GM12878 (cell line): ENCODE data around the gene S100A8. TPM values are rescaled to one million over a fixed set of nuclear protein-coding genes. Genes with fewer than 3 reads are reported as not detected.

ENCODE experiments used
- ATAC-seq: fragments of 200-7000 bp; cut with Tn5 transposase; 3 replicates; pipeline ENCODE4 v1.9.1; 2020; ENCODE audit warnings: mild to moderate bottlenecking, moderate library complexity
- BruUV-seq: library from RNA; stranded (reverse); fragments of 400-500 nt; replicated peaks from 2 replicates; lab custom pipeline; 2021; lab: Mats Ljungman, UMichigan
- CTCF ChIA-PET: fragments of 300-600 bp; sonication (Branson Sonifier 250); formaldehyde crosslinking; extraction: SDS; loops from one replicate; lab custom pipeline; 2021; ENCODE audit warnings: inconsistent platforms; lab: Yijun Ruan, JAX
- POLR2A ChIA-PET: fragments of 350-600 bp; formaldehyde crosslinking; extraction: SDS; loops from one replicate; lab custom pipeline; 2021; ENCODE audit warnings: inconsistent platforms; lab: Charles Lee
- RAD21 ChIA-PET: fragments of 300-600 bp; sonication (Branson Sonifier 250); formaldehyde crosslinking; loops from one replicate; lab custom pipeline; 2023; ENCODE audit warnings: antibody characterized with exemption; ENCODE audit not compliant: unreplicated experiment; lab: Charles Lee
- SMC1A ChIA-PET: fragments of 300-600 bp; sonication (Branson Sonifier 250); formaldehyde crosslinking; loops from one replicate; lab custom pipeline; 2023; ENCODE audit not compliant: unreplicated experiment, uncharacterized antibody; lab: Charles Lee
- DNase-seq: peaks from one replicate; pipeline ENCODE4 v3.0.0-alpha.2; 2011; ENCODE audit warnings: low read depth, low spot score
- FAIRE-seq: peaks from 3 replicates; lab custom pipeline; 2011; peaks lifted over from hg19 to GRCh38; lab: Jason Lieb, UNC
- H2AFZ ChIP-seq: 2 replicates; pipeline ENCODE4 v1.6.0; 2011; ENCODE audit warnings: low read depth, low read length, control low read depth; ENCODE audit not compliant: control insufficient read depth
- H3K27ac ChIP-seq: 2 replicates; pipeline ENCODE4 v1.5.1; 2011; ENCODE audit warnings: control low read depth; ENCODE audit not compliant: control insufficient read depth, insufficient read depth
- H3K27me3 ChIP-seq, 2 experiments: replicated peaks in 1 of 2; 2 replicates each; pipeline versions ENCODE4 v1.6.0 to v1.6.1; 2011; ENCODE audit warnings: low read length in 1 of 2; ENCODE audit not compliant: control insufficient read depth in 2 of 2, insufficient read depth in 2 of 2
- H3K36me3 ChIP-seq, 2 experiments: 2 replicates each; pipeline ENCODE4 v1.5.1; 2011; ENCODE audit warnings: low read length in 1 of 2; ENCODE audit not compliant: control insufficient read depth in 2 of 2, insufficient read depth in 2 of 2
- H3K4me1 ChIP-seq: 2 replicates; pipeline ENCODE4 v1.6.1; 2011; ENCODE audit warnings: mild to moderate bottlenecking, low read length, moderate library complexity, mixed read lengths; ENCODE audit not compliant: control insufficient read depth, insufficient read depth
- H3K4me2 ChIP-seq: 2 replicates; pipeline ENCODE4 v1.6.0; 2011; ENCODE audit warnings: control low read depth; ENCODE audit not compliant: control insufficient read depth, insufficient read depth
- H3K4me3 ChIP-seq: fragments of 200-600 bp; sonication (generic); 2 replicates; pipeline ENCODE4 v1.5.1; 2016
- H3K79me2 ChIP-seq: 2 replicates; pipeline ENCODE4 v1.6.0; 2011; ENCODE audit warnings: low read length; ENCODE audit not compliant: control insufficient read depth, insufficient read depth
- H3K9ac ChIP-seq: 2 replicates; pipeline ENCODE4 v1.8.0; 2011; ENCODE audit warnings: low read length, control low read depth, mixed read lengths; ENCODE audit not compliant: control insufficient read depth, insufficient read depth
- H3K9me3 ChIP-seq: replicated peaks from 3 replicates; pipeline ENCODE4 v1.5.1; 2011; ENCODE audit warnings: mild to moderate bottlenecking, low read length; ENCODE audit not compliant: control insufficient read depth, insufficient read depth
- H4K20me1 ChIP-seq: 2 replicates; pipeline ENCODE4 v1.6.0; 2011; ENCODE audit not compliant: control insufficient read depth, insufficient read depth
- CUX1 ChIP-seq: IDR thresholded peaks from 2 replicates; pipeline ENCODE4 v1.6.1; 2012; ENCODE audit warnings: improper control_type of control experiment, low read depth, low read length; ENCODE audit not compliant: insufficient replicate concordance
- IRF3 ChIP-seq: fragments of 450-650 bp; IDR thresholded peaks from 2 replicates; pipeline ENCODE4 v1.6.1; 2014; ENCODE audit warnings: mild to moderate bottlenecking
- TAF1 ChIP-seq: IDR thresholded peaks from 2 replicates; pipeline ENCODE4 v1.6.1; 2011; ENCODE audit warnings: mild to moderate bottlenecking, low read depth, low read length, borderline replicate concordance
- TCF12 ChIP-seq: IDR thresholded peaks from 2 replicates; pipeline ENCODE4 v1.6.1; 2011; ENCODE audit warnings: low read depth, mild to moderate bottlenecking, low read length
- WGBS: methylation state at CpG from one replicate; pipeline ENCODE4 v1.1.6; 2016; ENCODE audit warnings: low lambda C conversion rate; ENCODE audit not compliant: insufficient replicate concordance, insufficient coverage; ENCODE audit errors: missing lambda C conversion rate; 5-methylcytosine and 5-hydroxymethylcytosine counted together
- in situ Hi-C: fragments of 300-500 bp; cut with MboI; formaldehyde crosslinking; loops from 9 replicates; pipeline ENCODE4 v1.14.3; 2018; ENCODE audit warnings: mixed read lengths
- intact Hi-C: fragments of 100-400 bp; cut with micrococcal nuclease; formaldehyde crosslinking; loops from one replicate; pipeline ENCODE4 v1.14.2; 2022; ENCODE audit not compliant: unreplicated experiment
- polyA plus RNA-seq, 11 experiments: library from polyadenylated mRNA; depleted of rRNA in 4 of 11; unstranded in 6 of 11; stranded (reverse) in 5 of 11; fragments of >200 nt; fragmentation: Nextera tagmentation in 4 of 11; fragmentation: Illumina TruSeq in 1 of 11; extraction: Ambion mirVana in 4 of 11; extraction: Trizol in 1 of 11; gene quantifications; 1 replicate in 1 of 11; 2 replicates in 10 of 11; pipeline versions ENCODE4 v1.2.1 to v1.2.3, GENCODE V29; 2011 to 2016; ENCODE audit warnings: inconsistent platforms in 2 of 11, missing spikeins in 2 of 11, low read depth in 1 of 11
- total RNA-seq, 4 experiments: library from RNA; depleted of rRNA in 3 of 4; stranded (reverse); fragments of >200 nt in 3 of 4; fragmentation: Illumina TruSeq in 1 of 4; extraction: Trizol in 1 of 4; gene quantifications; 2 replicates each; pipeline versions ENCODE4 v1.2.1 to v1.2.3, GENCODE V29; 2013 to 2021
- TF ChIP-seq, protein P1 (sequence below): IDR thresholded peaks from 2 replicates; pipeline ENCODE4 v1.6.1; 2012; ENCODE audit warnings: mild to moderate bottlenecking, low read depth, low read length

The S100A8 gene
- total and polyA plus RNA-seq, 10 of the 15 experiments (the other 5 are each of a cell fraction or from before 2014, with no cell fraction given) = 0.28 TPM; not detected in 9

DNA sequence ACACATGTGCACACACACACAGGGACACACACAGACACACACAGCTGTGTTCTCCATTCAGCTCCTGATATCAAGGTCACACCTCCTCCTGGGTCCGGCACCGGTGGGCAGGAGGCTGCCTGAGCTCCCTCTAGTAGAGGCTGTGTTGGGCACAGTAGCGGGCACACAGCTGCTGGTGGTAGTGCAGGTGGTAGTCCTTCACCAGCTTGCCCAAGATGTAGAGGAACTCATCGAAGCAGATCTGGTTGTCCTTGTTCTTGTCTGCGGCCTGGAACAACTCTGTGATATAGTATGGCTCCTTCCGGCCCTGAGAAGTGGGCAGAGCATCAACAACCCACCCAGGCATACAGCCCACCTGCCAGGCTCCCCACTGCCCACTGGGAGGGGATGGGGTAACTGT, 5.6 kb upstream of the S100A8 start (continued):
- no peak for TF ChIP-seq IRF3
- TF ChIP-seq TAF1 = no peak

GRCh38 chr1:153395776-153396175, 4.9 kb upstream of the S100A8 start:
- peaks cover 0 to 3% of the 10 kb centered on the region in 2 experiments; a peak in 3 of 4 replicates for H3K27me3 ChIP-seq
- H3K27ac ChIP-seq = no peak overlapping the region
- H3K4me2 ChIP-seq = no peak overlapping the region
- WGBS = 40% methylated on average over 6 of the region's 6 CpGs
- SMC1A ChIA-PET = no interaction called here
- no peak overlapping the region for H3K9ac ChIP-seq
- no peak for FAIRE-seq
- intact Hi-C loops (no loop called here), in situ Hi-C loops (no loop called here)
- no peak overlapping the region for H3K4me3 ChIP-seq
- TF ChIP-seq, protein P1, sequence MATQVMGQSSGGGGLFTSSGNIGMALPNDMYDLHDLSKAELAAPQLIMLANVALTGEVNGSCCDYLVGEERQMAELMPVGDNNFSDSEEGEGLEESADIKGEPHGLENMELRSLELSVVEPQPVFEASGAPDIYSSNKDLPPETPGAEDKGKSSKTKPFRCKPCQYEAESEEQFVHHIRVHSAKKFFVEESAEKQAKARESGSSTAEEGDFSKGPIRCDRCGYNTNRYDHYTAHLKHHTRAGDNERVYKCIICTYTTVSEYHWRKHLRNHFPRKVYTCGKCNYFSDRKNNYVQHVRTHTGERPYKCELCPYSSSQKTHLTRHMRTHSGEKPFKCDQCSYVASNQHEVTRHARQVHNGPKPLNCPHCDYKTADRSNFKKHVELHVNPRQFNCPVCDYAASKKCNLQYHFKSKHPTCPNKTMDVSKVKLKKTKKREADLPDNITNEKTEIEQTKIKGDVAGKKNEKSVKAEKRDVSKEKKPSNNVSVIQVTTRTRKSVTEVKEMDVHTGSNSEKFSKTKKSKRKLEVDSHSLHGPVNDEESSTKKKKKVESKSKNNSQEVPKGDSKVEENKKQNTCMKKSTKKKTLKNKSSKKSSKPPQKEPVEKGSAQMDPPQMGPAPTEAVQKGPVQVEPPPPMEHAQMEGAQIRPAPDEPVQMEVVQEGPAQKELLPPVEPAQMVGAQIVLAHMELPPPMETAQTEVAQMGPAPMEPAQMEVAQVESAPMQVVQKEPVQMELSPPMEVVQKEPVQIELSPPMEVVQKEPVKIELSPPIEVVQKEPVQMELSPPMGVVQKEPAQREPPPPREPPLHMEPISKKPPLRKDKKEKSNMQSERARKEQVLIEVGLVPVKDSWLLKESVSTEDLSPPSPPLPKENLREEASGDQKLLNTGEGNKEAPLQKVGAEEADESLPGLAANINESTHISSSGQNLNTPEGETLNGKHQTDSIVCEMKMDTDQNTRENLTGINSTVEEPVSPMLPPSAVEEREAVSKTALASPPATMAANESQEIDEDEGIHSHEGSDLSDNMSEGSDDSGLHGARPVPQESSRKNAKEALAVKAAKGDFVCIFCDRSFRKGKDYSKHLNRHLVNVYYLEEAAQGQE = no peak
- TF ChIP-seq CUX1 (no peak), TCF12 (no peak)
- RAD21 ChIA-PET = no interaction called here
- no TSS peak for BruUV-seq
- H3K36me3 ChIP-seq = no peaks in the 10 kb centered on the region
- POLR2A ChIA-PET = no interaction called here
- H4K20me1 ChIP-seq = no peaks in the 10 kb centered on the region
- no peak overlapping the region for H2AFZ ChIP-seq
- no peaks in the 10 kb centered on the region for H3K9me3 ChIP-seq
- no peak for ATAC-seq
- CTCF ChIA-PET = interaction anchor here (0.9 to 1.0 kb wide), 3 partner anchors 9 to 99 kb away, joined by 3 to 5 read pairs (median 3); no protein-coding TSS in a partner anchor
- DNase-seq = no peak
- no peaks in the 10 kb centered on the region for H3K79me2 ChIP-seq
- H3K4me1 ChIP-seq = no peaks in the 10 kb centered on the region
